Measurements from ENCODE around the gene NFKBIB.

GRCh38 chr19:38870612-38871011, 29.2 kb upstream of the NFKBIB start:
- TF ChIP-seq EP300 (IDR thresholded peaks at IDR 0.05) (no peak), POLR2A (IDR thresholded peaks at IDR 0.05) (no peak)

Data from ovary (tissue), 1 donor.